NOMO-1 treated with DMSO at 0.1 percent for 48 hours (cell line): ENCODE results near the gene MAP3K4.
A peak's percentile ranks its signal among the peaks of the same experiment; 100 is the strongest.
"Not testable (repeated sequence)": the region's sequence is repeated elsewhere in the genome, so short reads cannot be mapped to it uniquely, and the experiment has no call there.

Source experiments
- DNase-seq: peaks from one replicate; lab custom pipeline; 2025; ENCODE audit not compliant: unreplicated experiment; lab: John Stamatoyannopoulos, UW

Gene MAP3K4

GRCh38 chr6:160972111-160972510, 19.5 kb upstream of the MAP3K4 start:
- DNase-seq, result no peak

GRCh38 chr6:160972594-160972993, 19.0 kb upstream of the MAP3K4 start:
- not testable (repeated sequence) for DNase-seq

GRCh38 chr6:160973311-160974250, 18.0 kb upstream of the MAP3K4 start:
- DNase-seq, result no peak

DNA sequence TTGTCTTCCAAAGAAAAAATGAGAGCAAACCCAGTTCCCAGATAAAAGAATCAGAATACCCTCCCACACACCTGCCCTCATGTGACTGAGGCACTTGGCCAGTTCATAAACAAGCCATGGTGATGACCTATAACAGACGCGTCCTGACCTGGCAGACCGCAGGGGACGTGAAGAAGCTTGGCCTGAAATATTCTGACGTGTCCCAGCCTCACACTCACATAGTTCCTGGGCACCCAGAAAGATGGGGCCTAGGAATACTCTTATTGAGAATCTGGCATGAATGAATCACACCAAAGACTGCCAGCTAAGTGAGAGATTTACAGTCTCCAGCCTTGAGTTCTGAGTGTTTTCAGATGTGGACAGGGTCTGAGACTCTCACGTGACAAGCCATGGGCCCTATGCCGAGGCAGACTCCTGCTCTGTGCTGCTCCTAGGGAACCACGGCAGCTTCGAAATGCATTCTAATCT, 17.2 kb upstream of the MAP3K4 start:
- no peak for DNase-seq

- no peak for DNase-seq
Measured at GRCh38 chr6:160975162-160975561, 16.4 kb upstream of the MAP3K4 start.

GRCh38 chr6:160975961-160976360, 15.6 kb upstream of the MAP3K4 start:
- not testable (repeated sequence) for DNase-seq

GRCh38 chr6:160978141-160978901, 13.2 kb upstream of the MAP3K4 start:
- DNase-seq, result peak; percentile 9

GRCh38 chr6:160979061-160979708, 12.4 kb upstream of the MAP3K4 start:
- DNase-seq, result no peak

DNA sequence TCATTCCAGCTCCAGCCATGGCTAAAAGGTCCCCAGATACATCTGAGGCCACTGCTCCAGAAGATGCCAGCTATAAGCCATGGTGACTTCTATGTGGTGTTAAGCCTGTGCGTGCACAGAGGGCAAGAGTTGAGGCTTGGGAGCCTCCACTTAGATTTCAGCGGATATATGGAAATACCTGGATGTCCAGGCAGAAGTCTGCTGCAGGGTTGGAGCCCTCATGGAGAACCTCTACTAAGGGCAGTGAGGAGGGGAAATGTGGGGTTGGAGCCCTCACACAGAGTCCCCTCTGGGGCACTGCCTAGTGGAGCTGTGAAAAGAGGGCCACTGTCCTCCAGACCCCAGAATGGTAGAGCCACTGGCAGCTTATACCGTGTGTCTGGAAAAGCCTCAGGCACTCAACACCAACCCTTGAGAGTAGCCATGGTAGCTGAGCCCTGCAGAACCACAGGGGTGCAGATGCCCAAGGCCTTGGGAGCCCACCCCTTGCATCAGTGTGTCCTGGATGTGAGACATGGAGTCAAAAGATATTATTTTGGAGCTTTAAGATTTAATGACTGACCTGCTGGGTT, 8.1 kb upstream of the MAP3K4 start:
- not testable (repeated sequence) for DNase-seq

DNA sequence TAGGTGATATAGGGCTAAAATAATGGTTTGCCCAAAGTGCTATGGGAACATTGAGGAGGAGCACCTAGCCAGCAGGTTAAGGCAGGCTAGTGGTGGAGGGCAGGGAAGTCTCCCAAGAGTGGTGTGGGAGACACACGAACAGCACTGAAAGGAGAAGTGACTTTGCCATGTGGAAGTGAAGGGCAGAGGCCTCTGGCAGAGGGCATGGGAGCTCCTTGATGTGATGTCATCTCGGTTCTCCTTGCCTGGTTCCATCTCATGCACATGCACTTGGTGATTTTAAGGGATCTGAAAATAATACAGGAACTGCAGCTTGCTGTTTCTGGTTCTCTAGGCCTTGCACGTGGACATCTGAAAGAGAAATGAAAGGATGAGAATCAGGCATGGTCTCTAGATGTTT, 4.7 kb upstream of the MAP3K4 start:
- DNase-seq, result peak; percentile 21

DNA sequence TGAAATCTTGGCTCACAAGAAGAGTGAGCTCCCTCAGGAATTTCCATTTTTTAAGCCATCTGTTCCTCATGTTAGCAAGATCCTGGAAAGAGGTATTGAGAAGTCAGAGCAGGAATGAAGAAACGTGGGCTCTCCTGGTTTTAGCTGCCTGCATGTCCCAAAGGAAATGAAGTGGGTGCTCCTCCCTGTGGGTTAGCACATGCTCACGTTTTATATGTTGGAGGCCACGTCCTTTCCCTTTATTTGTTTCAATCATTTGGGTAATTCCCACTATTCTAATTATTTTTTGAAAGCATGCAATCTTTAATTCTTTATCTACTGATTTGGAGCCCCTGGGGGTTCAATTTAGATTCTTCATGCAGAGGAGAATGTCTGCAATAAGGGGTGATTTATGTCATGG, 4.3 kb upstream of the MAP3K4 start:
- no peak for DNase-seq

DNA sequence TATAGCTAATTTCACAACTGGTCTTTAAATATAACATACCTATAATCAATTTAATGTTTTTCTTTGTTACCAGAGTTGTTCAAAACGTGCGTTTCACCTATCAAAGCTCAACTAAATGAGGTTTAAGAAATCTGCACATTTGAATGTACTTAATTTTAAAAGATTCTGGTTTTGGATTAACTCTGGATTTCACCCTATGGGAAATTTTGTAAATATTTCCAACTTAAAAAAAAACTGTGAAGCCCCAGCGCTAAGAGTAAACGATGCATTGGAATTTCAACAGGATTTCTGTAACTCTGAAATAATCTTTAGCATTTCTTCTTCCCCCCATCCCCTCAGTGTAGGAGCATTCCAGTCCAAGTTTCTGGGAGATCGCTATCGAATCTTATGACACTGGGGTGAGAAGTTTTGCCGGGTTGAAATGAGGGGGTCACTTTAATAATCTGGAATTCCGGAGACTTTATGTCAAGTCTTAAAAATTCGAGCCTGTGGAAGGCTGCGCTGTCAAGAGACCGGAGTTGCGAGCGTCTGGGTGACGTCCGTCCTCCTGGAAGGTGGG, 643 bp upstream of the MAP3K4 start:
- no peak for DNase-seq

DNA sequence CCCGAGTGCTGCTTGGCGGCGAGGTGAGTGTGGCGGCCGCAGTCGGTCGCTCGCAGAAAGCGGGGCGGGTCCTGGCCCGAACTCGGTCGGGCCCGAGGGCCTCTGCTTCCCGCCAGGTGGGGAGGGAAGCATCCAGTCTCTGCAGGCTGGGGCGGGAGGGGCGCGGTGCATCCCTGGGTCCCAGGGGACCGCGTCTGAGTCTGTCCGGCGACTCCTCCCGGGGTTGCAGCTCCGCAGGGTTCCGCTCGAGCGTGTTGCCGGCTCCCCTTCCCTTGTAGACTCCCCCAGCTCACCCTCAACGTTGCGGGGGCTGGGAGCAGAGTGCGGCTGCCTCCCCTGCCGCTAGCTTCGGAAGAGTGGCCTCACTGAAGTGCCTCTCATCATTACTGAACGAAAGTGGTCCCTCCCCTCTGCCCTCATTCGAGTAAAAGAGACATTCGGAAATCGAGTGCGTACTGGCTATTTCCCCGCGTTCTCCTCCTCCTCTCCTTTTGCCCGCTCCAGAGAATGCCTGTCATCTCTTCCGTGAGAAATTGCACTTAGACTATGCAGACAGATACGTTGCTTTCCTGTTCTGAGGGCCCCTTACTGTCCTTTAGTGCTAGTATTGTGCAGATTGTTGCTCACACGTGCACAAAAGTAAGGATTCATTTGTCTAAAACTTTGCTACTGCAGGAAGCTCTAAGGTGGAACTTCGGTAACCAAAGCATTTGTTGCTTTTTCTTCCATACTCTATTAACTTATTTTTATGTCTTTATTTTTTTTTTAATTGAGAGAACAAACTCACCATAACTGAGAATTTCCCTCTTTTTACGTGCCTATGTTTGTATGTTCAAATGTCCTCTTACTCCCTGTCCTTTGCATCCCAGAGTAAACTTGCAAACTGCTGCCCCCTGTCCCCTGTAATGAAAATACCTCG, 751 bp downstream of the MAP3K4 start:
- peak; percentile 62 for DNase-seq

DNA sequence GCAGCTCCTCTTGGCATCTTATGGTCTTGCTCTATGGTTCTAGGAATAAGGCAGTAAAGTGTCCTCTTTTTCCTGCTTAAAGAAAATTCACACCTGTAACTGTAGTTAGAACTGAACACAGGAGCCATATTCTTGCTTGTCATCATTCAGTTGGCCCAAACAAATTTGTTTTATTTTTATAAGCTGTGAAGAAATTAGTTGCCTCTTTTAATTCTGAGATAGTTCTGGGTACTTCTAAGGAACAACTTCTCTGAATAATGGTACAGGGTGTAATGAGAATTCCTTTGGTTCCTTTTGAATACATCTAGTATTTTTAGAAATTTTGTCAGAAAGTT, 1.4 kb downstream of the MAP3K4 start:
- no peak for DNase-seq

DNA sequence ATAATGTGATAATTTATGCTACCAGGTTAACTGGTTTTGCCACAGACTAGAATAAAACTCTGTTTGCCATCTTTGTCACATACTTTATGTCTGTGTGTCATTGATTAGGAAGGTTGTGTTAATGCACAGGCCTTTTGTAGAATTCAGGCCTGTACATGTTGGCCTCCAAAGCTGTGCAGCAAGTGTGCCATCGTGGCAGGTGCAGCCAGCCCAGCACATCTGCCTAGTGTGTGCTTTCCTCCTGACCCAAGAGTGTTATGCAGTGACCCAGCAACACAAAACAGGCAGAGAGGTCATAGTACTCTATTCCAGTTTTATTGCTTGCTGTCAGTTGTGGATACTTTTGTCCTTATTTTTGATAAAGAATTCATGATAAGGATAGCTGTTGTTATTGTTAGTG, 3.7 kb downstream of the MAP3K4 start:
- DNase-seq, result no peak

DNA sequence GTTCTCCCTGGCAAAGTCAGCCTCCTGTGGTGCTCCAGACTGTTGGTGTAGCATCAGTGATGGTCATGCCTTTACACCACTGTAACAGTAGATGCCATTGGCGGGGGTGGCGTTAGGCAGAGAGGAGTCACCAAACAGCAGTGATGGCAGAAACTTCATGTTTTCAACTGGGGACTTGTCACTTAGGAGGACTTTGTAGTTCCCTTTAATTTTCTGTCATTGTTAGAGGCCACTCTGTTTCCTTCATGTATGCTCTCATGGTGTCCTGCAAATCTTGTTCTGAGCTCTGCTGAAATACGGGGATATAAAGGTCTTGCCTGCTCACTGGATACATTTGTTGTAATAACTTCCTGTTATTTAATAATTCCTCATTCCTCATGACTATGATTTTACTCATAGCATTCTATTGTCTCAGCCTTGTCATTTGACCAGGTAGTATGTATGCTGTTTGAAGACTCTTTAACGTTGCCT, 4.6 kb downstream of the MAP3K4 start:
- no peak for DNase-seq

- DNase-seq, result no peak
Measured at GRCh38 chr6:160998217-160998616, 6.6 kb downstream of the MAP3K4 start.

GRCh38 chr6:160998766-160999165, 7.2 kb downstream of the MAP3K4 start:
- no peak for DNase-seq

GRCh38 chr6:160999516-160999915, 7.9 kb downstream of the MAP3K4 start:
- no peak for DNase-seq

DNA sequence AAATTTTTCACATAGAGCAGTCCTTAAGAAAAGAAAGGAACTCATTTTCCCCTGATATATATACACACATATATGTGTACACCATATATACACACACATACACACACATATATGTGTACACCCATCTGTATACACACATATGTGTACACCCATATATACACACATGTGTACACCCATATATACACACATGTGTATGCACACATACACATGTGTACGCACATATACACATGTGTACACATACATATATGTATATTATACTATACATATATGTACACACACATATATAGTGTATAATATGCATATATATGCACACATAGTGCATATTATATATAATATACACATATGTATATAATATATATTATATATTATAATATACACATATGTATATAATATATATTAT, 9.1 kb downstream of the MAP3K4 start:
- no peak for DNase-seq
